Tibial nerve (tissue), 4 donors: ENCODE results near the gene C3.

Experiments
- CTCF ChIP-seq, 5 experiments: fragments of 200-600 bp in 3 of 5; fragments of 450-650 bp in 2 of 5; sonication (generic) in 3 of 5; IDR thresholded peaks; one replicate each; pipeline ENCODE4 v1.5.1; 2016 to 2019; ENCODE audit warnings: antibody characterized with exemption in 5 of 5, mild to moderate bottlenecking in 3 of 5, moderate library complexity in 2 of 5
- EP300 ChIP-seq, 2 donors: sonication (generic); formaldehyde crosslinking; IDR thresholded peaks; one replicate each; pipeline ENCODE4 v1.6.1; 2017; ENCODE audit warnings: antibody characterized with exemption in 2 of 2, mild to moderate bottlenecking in 1 of 2
- POLR2A ChIP-seq, 2 donors: fragments of 450-650 bp; IDR thresholded peaks; one replicate each; pipeline ENCODE4 v1.6.1; 2017; ENCODE audit warnings: antibody characterized with exemption in 2 of 2, mild to moderate bottlenecking in 2 of 2, moderate library complexity in 2 of 2

- TF ChIP-seq CTCF (IDR thresholded peaks at IDR 0.05), result no peak
- no peak for TF ChIP-seq EP300 (IDR thresholded peaks at IDR 0.05)
- no peak for TF ChIP-seq POLR2A (IDR thresholded peaks at IDR 0.05)
These were observed 29.1 kb downstream of the C3 start for GRCh38 chr19:6691342-6691741.
